HG02798 (cell line): ENCODE measurements around the gene NCOA4.
"Not testable (repeated sequence)": the region's sequence is repeated elsewhere in the genome, so short reads cannot be mapped to it uniquely, and the experiment has no call there.

Source experiments
- ATAC-seq: cut with Tn5 transposase; IDR thresholded peaks from one replicate; pipeline ENCODE4 v1.9.1; 2021; ENCODE audit warnings: mild to moderate bottlenecking; ENCODE audit not compliant: unreplicated experiment, poor library complexity

Gene NCOA4

DNA sequence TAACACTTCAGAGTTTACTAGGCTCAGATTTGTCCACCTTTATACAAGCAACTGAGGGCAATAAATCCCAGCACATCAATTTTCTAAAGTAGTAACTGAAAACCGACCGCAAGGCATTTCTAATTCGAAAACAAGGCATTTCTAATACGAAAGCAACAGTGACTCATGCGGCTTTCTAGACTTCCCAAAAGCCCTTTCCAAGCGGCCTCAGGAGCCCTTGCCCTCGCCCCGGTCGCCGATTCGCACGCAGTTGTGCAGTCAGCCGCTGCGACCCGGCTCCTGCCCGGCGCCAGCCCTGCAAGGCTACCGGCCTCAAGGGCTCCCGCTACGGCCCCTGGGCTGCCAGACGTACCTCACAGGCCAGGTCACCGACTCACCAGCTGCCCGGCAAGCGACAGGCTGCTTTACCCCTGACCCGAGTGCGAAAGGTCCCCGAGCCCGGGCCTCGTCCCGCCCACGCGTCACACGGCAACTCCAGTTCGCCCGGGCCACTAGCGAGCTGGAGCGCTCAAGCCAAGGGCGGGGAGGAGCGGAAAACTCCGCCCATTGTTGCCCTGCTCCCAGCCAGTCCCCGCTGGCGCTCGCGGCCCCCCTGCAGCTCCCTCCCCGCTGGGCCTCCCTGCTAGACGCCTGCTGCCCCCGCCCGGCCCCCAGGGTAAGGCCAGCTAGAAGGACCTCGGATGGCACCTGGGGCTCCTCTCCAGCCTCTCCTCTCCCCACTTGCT is 7.3 kb downstream of the NCOA4 start:
- ATAC-seq = peak; percentile 93

DNA sequence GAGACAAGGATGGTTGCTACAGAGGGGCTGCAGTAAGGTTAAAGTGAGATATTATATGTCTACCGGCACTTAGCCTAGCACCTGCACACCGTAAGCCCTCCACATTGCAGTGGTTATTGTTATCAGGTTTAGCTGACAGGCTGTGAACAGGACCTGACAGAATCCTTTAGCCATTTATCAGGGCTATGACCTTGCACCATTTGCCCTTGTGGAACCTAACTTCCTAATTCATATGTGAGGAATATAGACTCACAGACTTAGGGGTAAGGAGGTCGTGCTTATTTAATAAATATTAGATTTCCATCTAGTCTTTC is 10.1 kb downstream of the NCOA4 start:
- ATAC-seq = no peak

DNA sequence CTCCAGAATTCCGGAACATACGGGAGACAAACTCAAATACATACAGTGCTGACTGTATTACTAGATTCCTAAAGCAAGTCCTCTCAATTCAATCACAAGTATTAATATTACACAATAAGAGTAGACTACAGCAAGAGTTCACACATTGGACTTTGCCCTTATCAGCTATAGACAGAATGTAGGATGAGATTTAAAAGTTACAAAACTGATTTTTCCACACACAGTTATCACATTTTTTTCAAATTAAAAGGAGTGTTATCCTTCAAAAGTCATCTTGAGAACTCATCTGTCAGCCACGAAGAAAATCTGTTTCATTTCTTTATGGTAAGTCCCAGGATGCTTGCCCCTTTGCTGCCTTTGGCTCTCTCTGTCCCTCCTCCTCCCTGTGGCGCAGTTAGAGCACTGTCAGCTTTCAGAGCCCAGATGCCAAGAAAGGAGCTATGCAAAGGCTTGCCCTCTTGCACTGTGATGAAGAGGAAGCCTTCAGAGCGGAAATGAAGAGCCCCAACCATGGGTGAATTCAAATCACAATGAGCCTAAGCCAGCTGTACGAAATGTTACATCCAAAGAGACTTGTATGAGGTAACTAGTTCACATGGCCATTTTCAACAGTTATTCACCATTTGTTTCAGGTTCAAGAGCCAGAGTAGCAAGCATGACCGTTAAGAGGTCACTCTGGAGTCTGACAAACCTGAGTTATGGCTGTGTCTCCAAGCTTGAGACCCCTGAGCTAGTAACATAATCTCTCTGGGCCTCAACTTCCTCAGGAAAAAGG is 10.7 kb downstream of the NCOA4 start:
- ATAC-seq = peak; percentile 26

DNA sequence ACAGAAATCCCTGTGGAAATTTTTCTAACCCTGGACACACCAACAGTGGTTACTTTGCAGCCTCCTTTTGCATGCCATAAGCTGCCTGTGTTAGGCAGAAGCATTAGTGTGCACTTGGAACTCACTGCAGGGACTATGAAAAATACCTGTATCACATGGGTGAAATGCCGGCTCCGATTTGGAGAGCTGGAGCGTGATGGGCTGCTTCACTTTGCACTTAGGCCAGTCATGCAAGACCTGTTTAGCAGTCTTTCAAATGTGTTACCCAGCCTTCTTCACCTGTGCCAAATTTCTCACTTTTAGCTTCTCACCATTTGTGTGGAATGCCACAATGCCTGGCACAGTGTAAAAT is 11.3 kb downstream of the NCOA4 start:
- ATAC-seq = no peak

DNA sequence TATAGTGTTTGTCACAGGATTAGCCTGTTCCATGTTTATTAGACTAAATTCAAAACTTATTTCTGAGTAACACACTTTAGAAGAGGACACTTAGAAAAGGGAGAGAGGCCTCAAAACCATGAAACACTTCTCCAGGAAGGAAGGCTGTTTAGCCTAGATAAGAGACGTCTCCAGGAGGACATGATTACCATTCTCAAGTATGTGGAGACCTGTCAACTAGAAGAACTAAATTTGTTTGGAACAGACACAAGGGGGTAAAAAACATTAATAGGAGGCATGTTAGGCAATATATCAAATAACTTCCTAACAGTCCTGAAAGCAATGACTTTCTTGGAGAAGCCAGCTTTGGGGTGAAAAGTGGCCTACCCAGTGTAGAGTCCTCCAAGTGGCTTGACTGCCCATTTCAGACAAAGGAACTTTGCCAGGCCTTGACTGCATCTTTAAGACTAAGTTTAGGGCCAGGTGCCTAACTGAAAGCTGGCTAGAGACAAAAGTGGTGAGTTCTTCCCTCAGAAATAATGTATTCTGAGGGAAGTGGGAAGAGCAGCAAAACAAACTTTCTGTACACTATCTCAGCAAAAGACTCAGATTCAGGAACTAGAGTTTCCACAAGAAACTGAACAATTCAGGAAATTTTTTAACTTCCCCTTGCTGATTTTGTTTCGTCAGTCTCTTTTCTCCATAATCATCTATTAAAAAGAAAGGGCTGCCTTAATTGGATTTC is 11.8 kb downstream of the NCOA4 start:
- no peak for ATAC-seq

DNA sequence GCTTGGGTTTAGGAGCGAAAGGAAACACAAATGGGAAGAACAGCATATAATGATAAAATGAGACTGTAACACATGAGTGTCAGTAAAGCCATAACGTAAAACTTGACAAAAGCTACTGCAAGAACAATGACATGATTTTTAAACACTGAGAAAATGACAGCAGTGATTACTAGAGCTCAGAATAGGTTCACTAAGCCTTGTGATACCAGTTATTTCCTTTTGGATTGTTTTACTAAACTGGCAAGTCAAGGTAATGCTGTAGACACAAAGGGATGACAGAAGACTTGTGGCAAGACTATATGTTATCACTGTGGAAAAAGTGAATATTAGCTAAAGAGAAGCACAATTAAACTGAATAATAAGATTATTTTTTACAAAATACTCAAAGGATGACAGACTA is 12.7 kb downstream of the NCOA4 start:
- no peak for ATAC-seq

DNA sequence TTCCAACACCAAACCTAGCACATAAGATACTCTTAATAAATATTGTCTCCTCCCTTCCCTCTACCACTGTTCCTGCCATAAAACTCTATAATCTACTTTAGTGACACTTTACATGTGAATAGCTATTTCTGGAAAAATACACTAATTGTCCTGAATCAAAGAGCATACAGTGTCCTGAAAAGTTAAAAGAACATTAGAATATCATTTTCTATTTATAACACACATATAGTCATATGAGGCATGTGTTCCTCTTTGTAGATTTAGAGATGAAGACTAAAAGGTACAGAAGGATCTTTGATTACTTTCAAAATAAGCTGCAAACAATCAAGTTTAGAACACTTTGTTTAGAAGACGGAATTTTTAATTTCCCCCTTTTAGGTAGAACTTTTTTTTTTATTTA is 13.6 kb downstream of the NCOA4 start:
- ATAC-seq = no peak

DNA sequence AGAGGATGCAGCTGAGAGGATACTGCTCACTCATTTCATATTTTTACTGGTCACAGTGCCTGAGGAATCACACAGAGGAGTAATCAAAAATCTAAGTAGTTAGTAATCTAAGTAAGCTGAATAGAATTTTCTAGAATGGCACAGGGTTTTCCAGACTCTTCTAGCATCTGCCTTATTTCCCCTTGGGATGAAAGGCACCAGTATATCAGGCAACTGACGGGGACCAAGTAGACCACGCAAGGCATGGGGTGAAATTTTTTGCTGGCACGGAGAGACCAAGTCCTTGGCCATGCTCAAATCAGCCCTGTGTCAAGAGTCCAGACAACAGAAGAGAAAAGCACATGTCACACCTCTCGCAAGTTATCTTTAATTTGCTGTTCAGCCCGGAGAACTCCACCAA is 14.2 kb downstream of the NCOA4 start:
- no peak for ATAC-seq

DNA sequence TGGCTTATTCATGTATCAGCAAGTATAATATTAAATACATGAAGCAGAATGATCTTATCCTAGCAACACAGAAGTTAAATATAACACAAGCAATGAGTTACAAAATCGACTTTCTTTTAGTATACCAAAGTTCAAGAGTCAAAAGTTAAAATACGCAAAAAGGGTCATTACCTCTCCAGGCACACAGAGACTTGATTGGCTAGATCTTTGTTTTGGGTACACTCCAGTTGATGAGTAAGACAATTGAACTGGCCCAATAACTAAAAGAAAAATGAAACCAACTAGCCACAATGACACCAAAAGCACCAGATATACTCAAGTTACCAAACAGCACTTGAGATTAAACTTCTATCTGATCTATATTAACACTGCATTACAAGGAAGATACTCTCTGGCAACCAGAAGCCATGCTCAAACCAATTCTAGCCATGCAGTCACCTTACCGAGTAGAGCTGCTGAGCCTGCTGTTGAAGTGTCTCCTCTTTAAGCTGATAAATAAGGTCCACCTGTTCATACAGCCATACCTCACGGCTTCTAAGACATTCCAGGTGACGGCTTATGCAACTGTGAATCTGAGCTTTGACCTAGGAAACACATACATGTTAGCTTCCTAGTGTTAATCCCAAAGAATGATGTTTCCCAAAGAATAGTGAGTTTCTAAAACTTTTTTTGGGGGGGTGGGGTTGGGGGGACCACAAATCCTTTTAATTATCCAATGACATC is 15.6 kb downstream of the NCOA4 start:
- ATAC-seq = no peak

DNA sequence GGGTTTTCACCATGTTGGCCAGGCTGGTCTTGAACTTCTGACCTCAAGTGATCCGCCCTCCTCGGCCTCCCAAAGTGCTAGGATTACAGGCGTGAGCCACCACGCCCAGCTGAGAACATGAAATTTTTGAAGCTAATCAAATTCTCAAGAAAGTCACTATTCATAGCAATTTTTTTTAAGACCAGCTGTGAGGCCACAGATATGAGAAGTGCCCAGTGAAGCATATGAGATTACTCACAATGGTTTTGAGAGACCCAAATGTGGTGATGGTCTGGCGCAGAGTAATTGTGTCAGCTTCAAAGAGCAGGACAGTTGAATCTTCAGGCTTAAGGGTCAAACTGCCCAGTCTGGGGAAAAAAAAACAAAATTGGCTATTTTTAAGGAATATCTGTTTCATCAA is 16.2 kb downstream of the NCOA4 start:
- no peak for ATAC-seq

DNA sequence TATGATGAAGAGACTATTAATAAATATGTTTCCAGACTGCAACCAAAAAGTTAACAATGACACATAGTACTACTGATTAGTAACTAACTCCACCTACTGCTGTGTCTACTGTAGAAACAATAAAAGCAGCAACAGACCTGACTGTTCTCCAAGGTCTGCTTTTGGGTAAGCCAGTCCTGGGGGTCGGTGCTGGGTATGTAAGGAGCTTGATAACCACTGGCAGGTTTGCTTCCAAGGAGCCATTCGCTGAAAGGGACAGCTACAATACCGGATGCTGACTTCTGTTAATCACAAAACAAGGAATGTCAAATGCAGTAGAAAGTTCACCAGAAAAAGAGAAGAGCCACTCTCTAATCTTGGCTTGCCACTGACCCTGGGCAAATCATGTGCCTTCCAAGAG is 17.7 kb downstream of the NCOA4 start:
- ATAC-seq = no peak

DNA sequence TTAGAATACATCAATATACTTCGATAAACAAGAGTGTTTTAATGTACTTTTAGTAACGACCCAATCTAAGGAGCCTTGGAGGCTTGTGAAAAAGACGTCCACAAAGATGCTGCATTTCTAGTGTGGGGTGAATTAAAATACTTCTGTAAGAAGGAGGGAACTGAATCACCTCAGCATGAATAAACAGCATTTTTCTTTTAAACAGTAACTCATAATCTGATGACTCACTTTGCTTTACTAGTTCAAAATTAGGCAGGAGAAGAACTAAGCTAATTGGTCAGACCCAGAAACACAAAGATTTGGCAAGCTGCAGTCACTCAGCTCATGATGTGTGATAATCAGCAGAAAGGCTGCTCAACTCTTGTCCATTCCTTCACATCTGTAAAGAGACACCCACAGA is 24.2 kb downstream of the NCOA4 start:
- ATAC-seq = no peak

DNA sequence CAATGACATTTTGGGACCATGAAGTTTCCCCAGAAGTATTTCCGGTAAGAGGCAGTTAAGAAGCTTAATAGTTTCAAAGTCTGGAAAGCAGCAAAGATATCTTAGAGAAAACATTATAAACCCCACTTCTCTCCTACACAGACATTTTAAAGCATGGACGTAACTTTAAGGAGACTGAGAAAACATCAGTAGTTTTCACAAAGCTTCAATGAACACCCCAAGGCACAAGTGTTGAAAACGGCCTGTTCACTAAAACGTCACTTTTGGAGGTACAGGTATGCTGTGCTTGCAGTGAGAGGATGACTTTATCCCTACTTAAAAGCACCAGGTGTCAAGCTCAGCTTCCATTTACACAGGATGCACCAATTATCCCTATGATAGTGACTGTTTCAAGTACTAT is 25.0 kb downstream of the NCOA4 start:
- no peak for ATAC-seq

DNA sequence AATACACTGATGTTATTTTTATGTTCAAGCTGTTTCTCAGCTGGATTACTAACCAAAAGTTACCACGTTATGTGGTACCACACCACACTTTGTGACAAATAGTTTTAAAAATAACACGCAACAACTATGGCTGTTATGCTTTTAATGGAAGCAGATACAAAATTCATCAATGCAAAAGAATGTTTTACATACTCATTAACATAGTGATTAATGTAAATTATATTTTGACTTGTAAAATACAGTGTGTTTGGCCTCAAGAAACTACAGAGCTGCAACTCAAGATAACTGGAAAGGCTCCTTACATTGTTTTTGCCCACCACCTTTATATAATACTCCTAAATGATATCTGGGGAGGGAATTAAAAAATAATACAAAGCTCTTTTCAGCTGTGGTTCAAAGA is 25.5 kb downstream of the NCOA4 start:
- ATAC-seq = no peak

DNA sequence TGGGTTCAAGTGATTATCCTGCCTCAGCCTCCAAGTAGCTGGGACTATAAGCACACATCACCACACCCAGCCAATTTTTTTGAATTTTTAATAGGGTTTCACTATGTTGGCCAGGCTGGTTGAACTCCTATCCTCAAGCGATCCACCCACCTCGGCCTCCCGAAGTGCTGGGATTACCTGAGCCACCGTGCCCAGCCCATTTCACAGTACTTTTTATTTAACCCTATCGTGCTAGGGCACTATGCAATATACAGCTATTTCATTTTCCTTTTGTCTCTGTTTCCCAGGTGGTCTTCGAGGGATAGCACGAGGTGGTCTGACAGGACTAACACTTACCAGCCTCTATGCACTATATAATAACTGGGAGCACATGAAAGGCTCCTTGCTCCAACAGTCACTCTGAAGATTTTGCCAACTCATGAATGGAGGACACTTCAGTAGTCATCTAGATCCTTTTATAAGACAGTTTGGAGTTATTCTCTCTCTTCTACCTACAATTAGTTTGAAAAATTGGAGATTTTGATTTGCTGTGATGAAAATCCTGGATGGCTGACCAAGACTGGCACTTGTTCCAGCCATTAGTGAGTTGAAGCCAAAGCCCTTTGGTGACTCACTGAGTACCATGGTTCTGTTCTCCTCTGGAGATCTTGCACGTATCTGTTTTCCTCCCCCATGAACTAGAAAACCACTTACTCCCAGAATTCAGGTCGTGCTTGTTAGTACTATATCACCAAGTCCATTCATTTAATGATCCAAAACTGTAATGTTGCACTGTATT is 27.3 kb downstream of the NCOA4 start:
- ATAC-seq = no peak

DNA sequence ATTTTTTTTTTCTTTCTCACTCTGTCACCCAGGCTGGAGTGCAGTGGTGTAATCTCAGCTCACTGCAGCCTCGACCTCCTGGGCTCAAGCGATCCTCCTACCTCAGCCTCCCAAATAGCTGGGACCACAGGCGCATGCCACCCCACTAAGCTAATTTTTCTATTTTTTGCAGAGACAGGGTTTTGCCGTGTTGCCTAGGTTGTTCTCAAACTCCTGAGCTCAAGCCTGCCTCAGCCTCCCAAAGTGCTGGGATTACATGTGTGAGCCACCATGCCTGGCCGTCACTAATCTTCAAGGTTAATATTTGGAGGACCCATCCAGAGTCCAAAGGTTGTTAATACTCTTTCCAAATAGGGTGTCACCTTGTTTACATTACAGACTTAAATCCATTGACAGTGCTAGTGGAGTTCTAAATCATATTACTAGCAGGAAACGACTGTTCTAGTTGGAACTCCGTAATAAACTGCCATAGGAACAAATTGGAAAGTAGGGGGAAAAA is 28.2 kb downstream of the NCOA4 start:
- not testable (repeated sequence) for ATAC-seq

DNA sequence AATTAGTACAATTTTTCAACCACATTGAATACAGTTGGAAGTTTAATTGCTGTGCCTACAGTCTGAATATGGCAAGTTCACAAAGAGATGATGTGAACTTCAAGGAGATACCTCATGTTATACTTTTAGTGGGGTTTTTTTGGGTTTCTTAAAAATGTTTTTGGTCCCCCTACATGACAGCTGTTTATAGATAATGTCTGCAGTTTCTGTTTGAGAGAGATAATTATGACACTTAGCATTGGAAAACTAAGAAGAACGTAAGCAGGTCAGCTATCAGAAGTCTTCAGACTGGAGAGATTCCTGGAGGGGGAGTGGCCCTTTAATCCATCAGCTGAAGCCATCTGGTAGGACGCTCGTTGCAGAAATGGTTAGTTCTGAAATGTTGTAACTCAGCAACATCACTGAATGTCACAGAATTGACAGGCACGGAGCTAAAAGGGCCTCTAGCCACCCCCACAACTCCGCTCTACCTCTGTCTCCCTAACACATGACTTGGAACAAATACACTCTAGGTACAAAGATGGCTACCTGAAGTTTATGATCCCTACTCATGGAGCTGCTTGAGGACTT is 29.2 kb downstream of the NCOA4 start:
- no peak for ATAC-seq

DNA sequence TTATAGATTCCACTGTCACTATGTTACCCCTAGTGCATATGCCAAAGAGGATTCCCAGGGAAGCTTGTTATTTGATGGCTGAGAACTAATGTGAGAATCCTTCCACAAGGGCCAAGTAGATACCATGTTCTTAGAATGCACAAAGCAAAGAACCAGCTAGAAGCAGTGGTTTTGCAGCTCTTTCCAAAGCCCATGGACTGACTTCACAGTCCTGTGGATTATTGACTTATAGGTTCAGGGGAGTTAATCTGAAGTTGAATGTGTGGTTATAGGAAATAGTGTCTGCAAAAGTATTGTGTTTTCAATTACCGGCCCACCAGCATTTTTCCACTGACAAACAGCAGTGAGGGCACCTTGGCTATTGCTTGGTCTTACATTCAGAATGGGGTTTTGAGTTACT is 29.9 kb downstream of the NCOA4 start:
- ATAC-seq = no peak

DNA sequence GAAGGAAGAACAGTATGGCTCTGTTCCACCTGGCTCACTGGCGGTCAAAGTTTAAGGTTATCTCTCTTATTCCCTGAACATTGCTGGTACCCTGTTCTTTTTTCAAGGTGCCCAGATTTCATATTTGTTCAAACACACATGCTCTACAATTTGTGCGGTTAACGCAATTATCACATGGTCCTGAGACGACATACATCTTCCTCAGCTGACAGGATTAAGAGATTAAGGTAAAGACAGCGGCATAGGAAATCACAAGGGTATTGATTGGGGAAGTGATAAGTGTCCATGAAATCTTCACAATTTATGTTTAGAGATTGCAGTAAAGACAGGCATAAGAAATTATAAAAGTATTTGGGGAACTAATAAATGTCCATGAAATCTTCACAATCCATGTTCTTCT is 30.5 kb downstream of the NCOA4 start:
- ATAC-seq = not testable (repeated sequence)
